OCI-M1 (cell line): Measurements from ENCODE around the gene XIST.
"Not testable (repeated sequence)": the region's sequence is repeated elsewhere in the genome, so short reads cannot be mapped to it uniquely, and the experiment has no call there.

Source experiments
- DNase-seq: peaks from one replicate; lab custom pipeline; 2025; lab: John Stamatoyannopoulos, UW

XIST gene

GRCh38 chrX:73804109-73804508 is 48.4 kb downstream of the XIST start:
- DNase-seq: not testable (repeated sequence)

DNA sequence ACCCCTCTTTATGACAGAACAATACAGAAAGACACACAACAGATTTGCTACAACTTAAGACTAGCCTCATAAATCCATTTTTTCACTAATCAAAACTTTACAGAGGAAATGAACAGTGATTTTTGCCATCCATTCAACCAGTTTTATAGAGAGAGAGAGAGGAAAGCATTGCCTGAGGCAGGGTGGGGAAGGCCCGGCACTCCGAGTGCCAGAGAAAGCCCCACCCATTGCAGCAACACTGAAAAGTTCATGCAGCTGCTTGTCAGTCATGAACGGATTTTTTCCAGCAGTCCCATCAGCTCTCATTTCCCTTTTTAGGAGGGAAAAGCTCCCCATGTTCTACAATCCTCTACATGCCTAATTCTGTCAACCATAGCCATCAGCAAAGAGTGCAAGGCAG is 52.6 kb downstream of the XIST start:
- no peak for DNase-seq

DNA sequence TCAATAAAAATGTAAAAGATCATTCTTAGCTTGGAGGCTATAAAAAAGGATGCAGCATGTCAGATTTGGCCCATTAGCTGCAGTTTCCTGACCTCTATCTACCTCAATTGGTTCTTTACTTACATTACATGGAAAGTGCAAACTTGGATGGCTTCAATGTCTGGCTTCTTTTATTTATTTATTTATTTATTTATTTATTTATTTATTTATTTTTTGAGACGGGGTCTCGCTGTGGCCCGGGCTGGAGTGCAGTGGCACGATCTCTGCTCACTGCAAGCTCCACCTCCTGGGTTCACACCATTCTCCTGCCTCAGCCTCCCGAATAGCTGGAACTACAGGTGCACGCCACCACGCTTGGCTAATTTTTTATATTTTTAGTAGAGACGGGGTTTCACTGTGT is 60.0 kb downstream of the XIST start:
- not testable (repeated sequence) for DNase-seq

DNA sequence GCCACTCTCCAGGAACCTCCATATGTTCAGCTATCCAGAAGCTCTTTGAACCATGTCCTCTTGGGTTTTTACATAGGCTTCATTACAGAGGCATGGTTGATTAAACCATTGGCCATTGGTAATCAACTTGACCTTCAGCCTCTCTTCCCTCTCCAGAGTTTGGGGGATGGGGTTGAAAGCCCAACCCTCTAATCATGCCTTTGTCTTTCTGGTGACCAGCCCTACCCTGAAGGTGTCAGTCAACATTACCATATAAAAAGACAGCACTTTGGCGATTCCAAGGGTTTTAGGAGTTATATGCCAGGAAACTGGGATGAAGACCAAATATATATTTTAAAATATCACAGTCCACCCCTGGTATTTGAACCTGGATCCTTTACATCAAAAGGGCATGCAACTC is 67.0 kb downstream of the XIST start:
- no peak for DNase-seq
